Fibroblast of peridontal ligament (primary cell): Measurements from ENCODE around the gene ARHGAP26.
A peak's percentile ranks its signal among the peaks of the same experiment; 100 is the strongest.
"Not testable (repeated sequence)": the region's sequence is repeated elsewhere in the genome, so short reads cannot be mapped to it uniquely, and the experiment has no call there.

Experiments
- DNase-seq: peaks from one replicate; pipeline ENCODE4 v3.0.0-alpha.2; 2010; ENCODE audit errors: extremely low read depth

The ARHGAP26 gene

GRCh38 chr5:142904416-142904815, 134.2 kb downstream of the ARHGAP26 start:
- no peak for DNase-seq

DNA sequence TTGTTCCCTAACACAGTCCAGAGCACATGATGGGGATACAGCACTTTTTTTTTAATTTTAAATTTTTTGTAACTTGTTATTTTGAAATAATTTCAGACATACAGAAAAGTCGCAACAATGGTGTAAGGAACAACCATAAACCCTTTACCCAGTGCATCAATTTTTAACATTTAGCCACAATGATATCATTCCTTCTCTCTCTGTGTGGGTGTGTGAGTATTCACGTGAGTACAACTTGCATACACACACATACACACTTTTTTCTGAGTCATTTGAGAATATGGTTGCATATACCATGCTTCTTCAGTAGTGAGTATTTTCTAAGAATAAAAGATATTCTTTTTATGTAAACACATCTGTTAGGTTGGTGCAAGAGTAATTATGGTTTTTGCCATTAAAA, 135.2 kb downstream of the ARHGAP26 start:
- no peak for DNase-seq

GRCh38 chr5:142906863-142907671, 136.9 kb downstream of the ARHGAP26 start:
- DNase-seq: peak; percentile 85

GRCh38 chr5:142908659-142909058, 138.5 kb downstream of the ARHGAP26 start:
- no peak for DNase-seq

DNA sequence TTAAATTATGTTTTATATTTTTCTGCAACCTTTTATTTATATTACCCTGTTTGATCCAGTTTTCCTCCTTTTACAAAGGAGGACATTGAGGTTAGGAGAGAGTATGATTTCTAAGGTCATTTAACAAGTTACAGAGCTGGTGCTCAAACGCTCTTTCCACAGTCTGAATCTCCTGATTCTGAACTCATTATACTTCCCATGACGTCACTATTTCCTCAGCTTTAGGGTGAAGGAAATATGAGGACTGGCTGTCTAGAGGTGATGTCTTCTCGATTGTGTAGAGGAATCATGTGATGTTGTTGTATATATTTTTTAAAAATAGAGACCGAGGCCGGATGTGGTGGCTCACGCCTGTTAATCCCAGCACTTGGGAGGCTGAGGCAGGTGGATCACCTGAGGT, 140.0 kb downstream of the ARHGAP26 start:
- no peak for DNase-seq

GRCh38 chr5:142911170-142911569, 141.0 kb downstream of the ARHGAP26 start:
- DNase-seq: no peak

GRCh38 chr5:142911775-142912174, 141.6 kb downstream of the ARHGAP26 start:
- DNase-seq: no peak

- DNase-seq: no peak
These were observed 143.7 kb downstream of the ARHGAP26 start for GRCh38 chr5:142913728-142914338.

DNA sequence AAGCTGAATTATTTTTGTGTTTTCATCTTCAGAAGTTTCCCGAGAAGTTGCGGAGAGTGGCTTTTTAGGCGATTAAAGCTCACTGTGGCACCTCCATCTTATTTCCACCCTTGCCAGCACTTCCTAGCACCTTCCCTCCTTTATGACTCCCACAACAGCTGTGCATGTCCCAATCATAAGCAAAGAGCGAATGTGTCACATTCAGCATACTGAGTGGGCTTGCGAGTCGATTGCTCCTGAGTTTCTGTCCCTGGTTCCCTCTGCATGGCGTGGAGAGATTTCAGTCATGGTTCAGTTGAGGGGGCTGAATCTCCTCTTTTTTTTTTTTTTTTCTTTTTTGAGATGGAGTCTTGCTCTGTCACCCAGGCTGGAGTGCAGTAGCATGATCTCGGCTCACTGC, 144.9 kb downstream of the ARHGAP26 start:
- DNase-seq: no peak

DNA sequence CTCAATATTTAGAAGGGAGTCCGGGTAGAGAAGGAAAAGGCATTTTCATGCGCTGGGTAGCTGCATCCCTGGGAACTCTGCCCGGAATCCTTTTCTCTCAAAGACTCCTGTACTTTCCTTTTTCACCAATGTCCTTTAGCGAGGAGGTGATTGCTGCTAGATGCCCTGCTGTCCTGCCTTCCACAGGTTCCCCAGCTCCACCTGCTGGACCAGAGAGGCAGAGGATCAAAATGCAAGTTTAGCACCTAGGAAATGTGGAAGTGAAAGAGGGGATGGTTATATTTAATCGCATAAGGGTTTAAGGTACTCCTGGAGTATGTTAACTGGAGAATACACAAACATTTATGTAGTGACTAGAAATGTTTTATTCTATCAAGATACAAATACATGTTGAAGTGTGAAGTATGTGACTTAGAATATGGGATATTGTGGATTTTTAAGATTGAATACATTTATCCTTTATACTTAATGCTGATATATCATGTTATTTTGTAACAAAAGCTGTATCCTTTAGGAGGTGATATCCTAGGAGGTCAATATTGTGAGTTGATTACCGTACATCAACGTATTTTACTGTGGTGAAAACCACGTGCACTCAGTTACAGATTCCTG, 145.7 kb downstream of the ARHGAP26 start:
- DNase-seq: peak; percentile 39

DNA sequence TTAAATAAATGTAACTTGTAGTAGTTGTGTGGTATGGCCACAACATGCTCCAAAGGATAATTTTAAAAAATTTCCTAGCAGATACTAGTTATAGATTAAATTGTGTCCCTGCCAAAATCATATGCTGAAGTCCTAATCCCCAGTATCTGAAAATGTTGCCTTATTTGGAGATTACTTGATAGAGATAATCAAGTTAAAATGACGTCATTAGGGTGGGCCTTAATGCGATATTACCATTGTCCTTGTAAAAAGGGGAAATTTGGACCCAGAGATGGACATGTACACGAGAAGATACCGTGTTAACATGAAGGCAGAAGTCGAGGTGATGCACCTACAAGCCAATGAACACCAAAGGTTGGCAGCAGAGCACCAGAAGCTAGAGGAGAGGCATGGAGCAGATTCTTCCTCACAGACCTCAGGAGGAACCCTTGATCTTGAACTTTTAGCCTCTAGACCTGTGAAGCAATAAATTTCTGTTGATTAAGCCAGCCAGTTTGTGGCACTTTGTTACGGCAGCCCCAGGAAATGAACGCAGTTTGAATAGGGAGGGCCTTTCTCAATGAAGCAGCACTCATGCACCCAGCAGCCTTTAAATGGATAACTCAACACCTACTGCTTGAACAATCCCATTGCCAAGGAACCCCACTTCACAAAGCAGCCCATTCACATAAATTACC, 148.9 kb downstream of the ARHGAP26 start:
- DNase-seq: no peak

GRCh38 chr5:142920849-142921612, 150.9 kb downstream of the ARHGAP26 start:
- no peak for DNase-seq

DNA sequence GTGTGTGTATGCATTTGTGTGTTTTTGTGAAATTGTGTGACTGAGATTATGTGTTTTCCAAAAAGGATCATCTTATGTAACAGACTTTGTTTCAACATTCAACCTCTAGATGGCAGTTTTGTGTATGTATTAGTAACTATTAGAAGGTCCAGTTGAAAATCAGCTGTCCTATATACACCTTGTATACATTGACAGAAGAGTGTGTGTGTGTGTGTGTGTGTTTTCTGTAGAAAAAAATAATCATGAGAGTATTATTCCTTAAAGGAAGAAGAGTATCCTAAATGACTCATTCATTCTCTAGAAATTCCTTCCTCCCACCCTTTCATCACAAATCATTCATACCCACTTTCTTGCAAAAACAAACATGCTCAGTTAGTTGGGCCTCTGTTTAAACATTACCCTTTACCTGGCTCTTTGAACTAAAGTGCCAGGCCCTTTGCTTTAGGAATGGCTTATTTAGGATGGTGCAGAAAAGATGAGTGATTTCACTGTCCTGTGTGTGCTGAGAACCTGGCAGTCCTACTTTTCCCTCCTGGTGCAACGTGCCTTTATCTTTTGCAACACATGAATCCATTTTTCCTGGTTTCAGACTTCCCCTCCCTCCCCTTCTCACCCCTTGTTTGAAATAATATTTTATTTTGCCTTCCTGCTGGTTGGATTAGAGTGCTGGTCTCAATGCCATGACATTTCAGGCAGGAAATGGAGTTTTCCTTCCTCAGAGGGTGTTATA, 152.2 kb downstream of the ARHGAP26 start:
- DNase-seq: peak; percentile 78

DNA sequence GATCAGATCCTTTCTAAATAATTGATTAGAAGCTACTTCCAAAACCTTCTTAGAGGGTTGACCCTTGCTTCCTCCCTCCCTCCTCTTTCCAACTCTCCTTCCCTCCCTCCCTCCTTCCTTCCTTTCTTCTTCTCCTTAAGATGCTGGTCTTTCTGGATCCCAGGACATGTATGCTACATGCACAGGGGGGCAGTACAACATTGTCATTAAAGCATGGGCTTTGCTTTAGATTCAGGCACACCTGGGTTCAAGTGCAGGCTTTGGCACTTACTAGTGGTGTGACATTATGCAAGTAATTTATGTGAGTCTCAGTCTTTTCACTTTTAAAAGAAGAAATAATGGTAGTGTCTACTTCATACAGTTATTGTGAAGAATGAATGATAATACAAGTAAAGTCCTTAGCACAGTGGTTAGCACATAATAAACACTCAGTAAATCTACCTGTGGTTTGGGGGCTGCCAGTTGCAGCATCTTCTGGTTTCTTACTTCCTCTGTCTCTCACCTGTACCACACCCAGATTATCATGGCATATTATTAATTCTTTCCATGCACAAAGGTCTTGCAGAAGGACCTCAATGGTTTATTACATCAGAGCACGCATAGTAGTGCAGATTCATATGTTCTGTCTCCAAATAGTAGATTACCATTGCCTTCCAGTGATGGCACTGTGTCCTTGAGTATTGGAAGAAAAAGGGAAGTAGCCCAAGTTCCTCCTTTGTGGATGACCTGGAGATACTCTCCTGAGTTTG, 154.1 kb downstream of the ARHGAP26 start:
- peak; percentile 39 for DNase-seq

GRCh38 chr5:142925795-142926194, 155.6 kb downstream of the ARHGAP26 start:
- DNase-seq: peak; percentile 91

DNA sequence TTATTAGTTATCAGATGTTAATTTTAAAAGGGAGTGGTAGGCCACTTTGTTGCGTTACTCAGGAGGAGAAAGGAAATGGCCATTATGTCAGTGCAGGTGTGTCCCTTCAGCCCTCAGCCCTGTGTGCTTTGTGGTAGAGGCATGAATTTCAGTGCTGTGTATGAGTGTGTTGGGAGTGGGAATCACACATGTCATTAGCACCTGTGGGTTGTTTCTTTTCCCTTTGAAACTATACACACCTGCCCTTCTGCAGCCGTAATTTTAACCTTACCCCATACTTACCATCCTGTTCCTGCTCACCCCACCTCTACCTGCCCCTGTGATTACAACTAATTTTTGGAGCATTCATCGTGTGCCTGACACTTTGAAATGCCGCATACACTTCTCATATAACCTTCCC, 156.4 kb downstream of the ARHGAP26 start:
- no peak for DNase-seq

GRCh38 chr5:142928999-142929398, 158.8 kb downstream of the ARHGAP26 start:
- not testable (repeated sequence) for DNase-seq

GRCh38 chr5:142929587-142929986, 159.4 kb downstream of the ARHGAP26 start:
- no peak for DNase-seq

DNA sequence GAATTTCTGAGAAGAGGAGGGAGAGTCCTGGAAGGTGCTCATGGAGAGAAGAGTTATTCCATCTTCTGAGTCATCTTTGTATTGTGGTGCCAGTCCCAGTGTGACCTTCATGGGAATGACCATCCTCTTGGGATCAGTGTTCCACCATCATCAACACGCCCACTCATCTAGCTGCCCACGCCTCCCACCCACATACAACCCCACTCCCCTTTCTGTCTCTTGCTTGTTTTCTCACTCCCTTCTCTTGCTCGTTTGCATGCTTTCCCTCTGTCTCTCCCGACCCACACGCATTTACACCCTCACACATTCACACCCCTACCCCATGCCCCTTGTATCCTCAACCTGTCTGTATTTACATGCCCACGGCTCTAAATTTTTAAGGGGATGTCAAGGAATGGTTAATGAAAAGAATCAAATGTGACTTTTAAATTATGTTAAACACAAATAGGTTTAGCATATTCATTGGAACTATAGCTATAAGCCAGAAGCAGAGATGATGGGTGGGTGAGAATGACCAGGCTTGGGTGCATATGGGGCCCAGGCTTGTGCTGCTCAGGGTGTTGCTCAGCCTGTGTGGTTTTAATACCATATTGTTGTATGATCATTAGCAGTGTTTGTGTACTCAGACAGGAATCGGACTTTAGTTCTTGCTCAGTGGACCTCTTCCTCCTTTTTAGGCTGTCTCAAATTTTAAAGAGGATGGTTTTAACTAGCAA, 160.4 kb downstream of the ARHGAP26 start:
- DNase-seq: no peak
